Dermis blood vessel endothelial cell (primary cell): ENCODE results near the gene ANAPC2. TPM values are rescaled to one million over a fixed set of nuclear protein-coding genes. Genes with fewer than 3 reads are reported as not detected.

ENCODE experiments used
- total RNA-seq: library from RNA; depleted of rRNA; stranded (reverse); fragments of >200 nt; gene quantifications from 2 replicates; pipeline ENCODE4 v1.2.3, GENCODE V29; 2014

Gene ANAPC2
- total RNA-seq, 1 donor from 2014 or later: 23.1 TPM

Other genes with a start within 250 kb of the ANAPC2 start
- 255 and 270 TPM in 2 replicates for gene FBXW5, start 243.8 kb downstream of the ANAPC2 start, total RNA-seq
- 1.7 TPM in 1 of 2 replicates, not detected in the other for gene C8G, start 243.3 kb downstream of the ANAPC2 start, total RNA-seq
- gene LCN12, start 236.3 kb downstream of the ANAPC2 start, total RNA-seq: not detected in 2 replicates
- gene PTGDS, start 211.1 kb downstream of the ANAPC2 start, total RNA-seq: 0.17 and 0.60 TPM in 2 replicates
- not detected in 2 replicates for gene LCNL1, start 205.6 kb downstream of the ANAPC2 start, total RNA-seq
- 13.5 and 17.9 TPM in 2 replicates for gene PAXX, start 196.1 kb downstream of the ANAPC2 start, total RNA-seq
- gene CLIC3, start 192.0 kb downstream of the ANAPC2 start, total RNA-seq: 0.09 TPM in 1 of 2 replicates, not detected in the other
- gene ABCA2, start 160.3 kb downstream of the ANAPC2 start, total RNA-seq: 8.5 and 13.3 TPM in 2 replicates
- not detected in 2 replicates for gene FUT7, start 156.5 kb downstream of the ANAPC2 start, total RNA-seq
- gene NPDC1, start 142.4 kb downstream of the ANAPC2 start, total RNA-seq: 39.7 and 46.8 TPM in 2 replicates
- not detected in 2 replicates for gene ENTPD2, start 134.5 kb downstream of the ANAPC2 start, total RNA-seq
- 6.0 and 36.3 TPM in 2 replicates for gene SAPCD2, start 118.0 kb downstream of the ANAPC2 start, total RNA-seq
- gene UAP1L1, start 111.0 kb downstream of the ANAPC2 start, total RNA-seq: 27.0 and 27.2 TPM in 2 replicates
- gene MAN1B1, start 101.6 kb downstream of the ANAPC2 start, total RNA-seq: 73.1 and 76.6 TPM in 2 replicates
- gene DPP7, start 73.8 kb downstream of the ANAPC2 start, total RNA-seq: 81.5 and 98.5 TPM in 2 replicates
- 0.05 and 0.17 TPM in 2 replicates for gene GRIN1, start 49.4 kb downstream of the ANAPC2 start, total RNA-seq
- not detected in 2 replicates for gene LRRC26, start 18.5 kb downstream of the ANAPC2 start, total RNA-seq
- gene TMEM210, start 16.5 kb downstream of the ANAPC2 start, total RNA-seq: not detected in 2 replicates
- 112 and 128 TPM in 2 replicates for gene SSNA1, start 116 bp upstream of the ANAPC2 start, total RNA-seq
- 4.6 and 6.6 TPM in 2 replicates for gene TPRN, start 12.2 kb upstream of the ANAPC2 start, total RNA-seq
- 31.1 TPM in 2 replicates for gene TMEM203, start 17.1 kb upstream of the ANAPC2 start, total RNA-seq
- gene NDOR1, start 17.1 kb upstream of the ANAPC2 start, total RNA-seq: 3.4 and 5.8 TPM in 2 replicates
- gene RNF208, start 33.7 kb upstream of the ANAPC2 start, total RNA-seq: 0.14 TPM in 1 of 2 replicates, not detected in the other
- 0.17 and 0.37 TPM in 2 replicates for gene CYSRT1, start 36.6 kb upstream of the ANAPC2 start, total RNA-seq
- not detected in 2 replicates for gene RNF224, start 38.9 kb upstream of the ANAPC2 start, total RNA-seq
- not detected in 2 replicates for gene SLC34A3, start 42.3 kb upstream of the ANAPC2 start, total RNA-seq
- 128 and 305 TPM in 2 replicates for gene TUBB4B, start 52.7 kb upstream of the ANAPC2 start, total RNA-seq
- gene STPG3, start 62.7 kb upstream of the ANAPC2 start, total RNA-seq: 0.34 TPM in 1 of 2 replicates, not detected in the other
- gene NELFB, start 66.8 kb upstream of the ANAPC2 start, total RNA-seq: 55.3 and 83.7 TPM in 2 replicates
- gene TOR4A, start 89.2 kb upstream of the ANAPC2 start, total RNA-seq: 29.8 and 46.0 TPM in 2 replicates
- 64.3 and 82.2 TPM in 2 replicates for gene NRARP, start 113.7 kb upstream of the ANAPC2 start, total RNA-seq
- 32.9 and 43.1 TPM in 2 replicates for gene EXD3, start 234.6 kb upstream of the ANAPC2 start, total RNA-seq
- gene NOXA1, start 234.8 kb upstream of the ANAPC2 start, total RNA-seq: 1.5 and 2.6 TPM in 2 replicates